Measurements from ENCODE around the gene TMEM63C.

TMEM63C gene

DNA sequence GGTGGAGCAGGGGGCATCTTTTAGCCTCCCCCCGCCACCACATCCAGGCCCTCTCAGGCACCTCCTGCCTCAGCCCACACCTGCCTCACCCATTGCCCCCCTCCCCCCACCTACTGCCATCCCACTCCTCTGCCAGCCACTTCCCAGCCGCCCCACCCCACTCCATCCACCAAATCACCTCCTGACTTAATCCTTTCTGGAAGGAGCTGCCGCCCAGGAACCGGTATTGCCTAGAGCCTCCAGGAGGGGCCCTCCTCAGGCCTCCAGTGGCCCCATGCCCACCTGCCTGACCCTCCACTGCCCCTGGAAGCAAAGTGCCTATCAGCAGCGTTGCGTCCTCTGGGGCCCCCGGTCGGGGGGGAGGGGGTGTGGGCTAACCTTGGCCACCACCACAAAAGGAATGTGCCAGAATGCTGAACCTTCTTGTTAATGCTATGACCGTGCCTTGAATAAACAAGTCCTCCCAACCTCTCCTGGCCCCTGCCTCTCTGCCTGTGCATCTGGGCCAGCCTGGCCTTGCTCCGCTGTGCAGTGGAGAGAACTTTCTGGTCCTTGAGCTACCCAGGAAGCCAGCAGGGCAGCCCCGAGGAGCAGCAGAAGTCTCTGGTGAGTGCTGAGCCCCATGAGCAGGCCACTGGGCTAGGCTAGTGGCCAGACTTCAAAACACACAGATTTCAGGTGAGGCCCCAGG, 77.6 kb downstream of the TMEM63C start:
- H3K4me2 ChIP-seq: peak overlapping the region; percentile 66; the same call in 1 of the 2 replicates
- H4K20me1 ChIP-seq: no peaks in the 10 kb centered on the region
- H3K4me3 ChIP-seq: no peak overlapping the region
- no peak overlapping the region for H3K27ac ChIP-seq
- no peak for TF ChIP-seq Cebpa-rat (IDR thresholded peaks at IDR 0.05)
- H3K27me3 ChIP-seq: no peaks in the 10 kb centered on the region
- peaks cover 31% of the 10 kb centered on the region for H3K36me3 ChIP-seq
- H3K9me3 ChIP-seq: no peaks in the 10 kb centered on the region
- H3K4me1 ChIP-seq: peaks cover 42% of the 10 kb centered on the region
- H3K9ac ChIP-seq: no peak overlapping the region

DNA sequence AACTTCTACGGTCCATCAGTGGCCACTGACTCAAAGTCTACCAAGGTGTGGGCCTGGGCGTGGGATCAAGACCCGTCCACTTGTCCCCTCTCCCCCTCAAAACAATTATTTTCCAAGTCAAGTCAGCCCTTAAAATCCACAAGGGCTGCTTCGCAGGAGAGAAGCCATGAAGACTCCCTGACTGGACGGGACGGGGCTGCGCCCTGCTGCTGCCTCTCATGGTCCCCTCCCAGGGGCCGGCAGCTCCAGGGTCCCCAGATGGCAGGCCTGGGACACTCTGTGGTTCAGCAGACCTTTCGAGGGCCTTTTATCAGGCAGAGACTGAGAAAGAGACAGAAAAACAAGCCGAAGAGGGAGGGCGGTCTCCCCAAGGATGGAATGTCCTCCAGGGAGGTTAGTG, 78.6 kb downstream of the TMEM63C start:
- peak overlapping the region; percentile 15; the same call in 1 of the 2 replicates for H3K9ac ChIP-seq
- H4K20me1 ChIP-seq: no peaks in the 10 kb centered on the region
- no peaks in the 10 kb centered on the region for H3K9me3 ChIP-seq
- TF ChIP-seq Cebpa-rat (IDR thresholded peaks at IDR 0.05): no peak
- H3K27ac ChIP-seq: peak overlapping the region; percentile 44; the same call in 1 of the 2 replicates
- H3K36me3 ChIP-seq: peaks cover 28% of the 10 kb centered on the region
- peaks cover 52% of the 10 kb centered on the region for H3K4me1 ChIP-seq
- H3K4me2 ChIP-seq: peak overlapping the region; percentile 66
- no peak overlapping the region for H3K4me3 ChIP-seq
- H3K27me3 ChIP-seq: no peaks in the 10 kb centered on the region

DNA sequence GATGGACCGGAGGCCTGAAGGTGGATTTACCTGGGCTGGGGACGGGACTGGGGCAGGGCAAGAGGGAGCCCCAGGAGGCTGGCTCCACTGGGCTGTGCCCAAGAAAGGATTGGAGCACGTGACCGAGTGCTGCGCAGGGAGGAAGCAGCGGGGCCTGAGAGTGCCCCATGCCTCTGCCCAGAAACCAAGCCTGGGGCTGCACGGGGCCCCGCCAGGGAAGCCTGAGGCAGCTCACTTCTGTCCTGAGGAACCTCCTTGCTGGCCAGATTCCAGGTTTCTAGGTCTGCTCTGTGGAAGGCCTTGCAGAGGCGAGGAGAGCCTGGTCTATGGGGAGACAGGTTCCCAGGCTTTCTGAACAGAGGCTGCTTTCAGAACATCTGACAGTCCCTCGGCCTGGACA, 79.0 kb downstream of the TMEM63C start:
- no peak for TF ChIP-seq Cebpa-rat (IDR thresholded peaks at IDR 0.05)
- H3K9me3 ChIP-seq: no peaks in the 10 kb centered on the region
- H3K9ac ChIP-seq: peak overlapping the region; percentile 15; the same call in 1 of the 2 replicates
- peak overlapping the region; percentile 44; the same call in 1 of the 2 replicates for H3K27ac ChIP-seq
- no peaks in the 10 kb centered on the region for H4K20me1 ChIP-seq
- H3K4me3 ChIP-seq: no peak overlapping the region
- peaks cover 24% of the 10 kb centered on the region for H3K36me3 ChIP-seq
- H3K4me1 ChIP-seq: peaks cover 56% of the 10 kb centered on the region
- H3K27me3 ChIP-seq: no peaks in the 10 kb centered on the region
- peak overlapping the region; percentile 66 for H3K4me2 ChIP-seq

DNA sequence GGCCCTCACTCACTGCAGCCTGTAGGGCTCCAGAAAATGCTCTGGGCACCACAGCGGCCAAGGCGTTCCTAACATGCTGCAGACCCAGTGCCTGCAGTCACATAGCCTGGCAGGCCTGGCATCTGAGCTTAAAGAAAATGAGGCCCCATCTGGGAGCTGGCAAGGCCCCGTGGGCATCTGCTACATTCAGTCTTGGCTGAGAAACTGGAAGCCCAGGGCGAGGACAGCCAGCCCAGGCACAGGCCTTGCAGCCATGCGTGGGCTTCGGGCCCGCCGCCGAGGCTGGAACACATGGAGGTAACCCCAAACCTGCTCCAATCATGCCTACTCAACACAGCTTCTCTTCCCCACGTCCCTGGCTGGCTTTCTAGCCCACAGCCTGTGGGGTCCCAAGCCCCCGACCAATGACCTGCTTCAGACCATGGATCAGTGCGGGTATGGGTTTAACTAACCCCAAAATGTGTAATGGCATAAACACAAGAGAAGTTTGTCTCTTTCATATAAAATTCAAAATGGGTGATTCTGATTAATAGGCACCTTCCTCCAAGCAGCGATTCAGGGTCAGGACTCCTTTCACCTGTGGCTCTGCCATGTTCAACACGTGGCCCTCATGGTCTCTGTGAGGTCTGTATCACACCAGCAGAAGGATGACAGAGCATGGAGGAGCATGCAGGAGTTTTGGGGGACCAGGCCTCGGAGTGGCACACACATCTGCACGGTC, 83.0 kb downstream of the TMEM63C start:
- no peak overlapping the region for H3K9ac ChIP-seq
- H3K27ac ChIP-seq: no peak overlapping the region; the same call in 1 of the 2 replicates
- no peaks in the 10 kb centered on the region for H3K36me3 ChIP-seq
- H4K20me1 ChIP-seq: no peaks in the 10 kb centered on the region
- H3K9me3 ChIP-seq: peaks cover 9% of the 10 kb centered on the region
- H3K27me3 ChIP-seq: peaks cover 22% of the 10 kb centered on the region
- peaks cover 82% of the 10 kb centered on the region for H3K4me1 ChIP-seq
- no peak overlapping the region for H3K4me3 ChIP-seq
- peak overlapping the region; percentile 84 for H3K4me2 ChIP-seq
- no peak for TF ChIP-seq Cebpa-rat (IDR thresholded peaks at IDR 0.05)

DNA sequence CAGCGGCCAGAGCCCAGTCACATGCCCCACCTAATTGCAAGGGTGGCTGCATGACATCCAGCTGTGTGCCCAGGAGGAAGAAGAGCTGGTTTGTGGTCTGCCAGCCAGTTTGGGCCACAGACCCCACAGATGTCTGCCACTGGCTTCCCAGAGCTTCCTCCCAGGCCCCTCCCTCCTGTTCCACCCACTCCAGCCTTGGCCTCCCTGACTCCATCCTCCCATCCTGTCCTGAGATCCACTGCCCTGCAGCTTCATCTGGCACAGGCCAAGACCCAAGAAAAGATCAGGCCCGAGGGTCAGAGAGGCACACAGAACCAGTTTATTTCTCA, 83.6 kb downstream of the TMEM63C start:
- TF ChIP-seq Cebpa-rat (IDR thresholded peaks at IDR 0.05): no peak
- H3K27ac ChIP-seq: peak overlapping the region; percentile 65
- peak overlapping the region; percentile 84 for H3K4me2 ChIP-seq
- no peaks in the 10 kb centered on the region; the same call in 1 of the 2 replicates for H4K20me1 ChIP-seq
- H3K9ac ChIP-seq: 0 out of 2 replicates have a peak overlapping the region, but pooled peaks have one; percentile 18
- H3K9me3 ChIP-seq: peaks cover 9% of the 10 kb centered on the region
- no peaks in the 10 kb centered on the region for H3K36me3 ChIP-seq
- no peak overlapping the region for H3K4me3 ChIP-seq
- peaks cover 82% of the 10 kb centered on the region for H3K4me1 ChIP-seq
- H3K27me3 ChIP-seq: peaks cover 28% of the 10 kb centered on the region

DNA sequence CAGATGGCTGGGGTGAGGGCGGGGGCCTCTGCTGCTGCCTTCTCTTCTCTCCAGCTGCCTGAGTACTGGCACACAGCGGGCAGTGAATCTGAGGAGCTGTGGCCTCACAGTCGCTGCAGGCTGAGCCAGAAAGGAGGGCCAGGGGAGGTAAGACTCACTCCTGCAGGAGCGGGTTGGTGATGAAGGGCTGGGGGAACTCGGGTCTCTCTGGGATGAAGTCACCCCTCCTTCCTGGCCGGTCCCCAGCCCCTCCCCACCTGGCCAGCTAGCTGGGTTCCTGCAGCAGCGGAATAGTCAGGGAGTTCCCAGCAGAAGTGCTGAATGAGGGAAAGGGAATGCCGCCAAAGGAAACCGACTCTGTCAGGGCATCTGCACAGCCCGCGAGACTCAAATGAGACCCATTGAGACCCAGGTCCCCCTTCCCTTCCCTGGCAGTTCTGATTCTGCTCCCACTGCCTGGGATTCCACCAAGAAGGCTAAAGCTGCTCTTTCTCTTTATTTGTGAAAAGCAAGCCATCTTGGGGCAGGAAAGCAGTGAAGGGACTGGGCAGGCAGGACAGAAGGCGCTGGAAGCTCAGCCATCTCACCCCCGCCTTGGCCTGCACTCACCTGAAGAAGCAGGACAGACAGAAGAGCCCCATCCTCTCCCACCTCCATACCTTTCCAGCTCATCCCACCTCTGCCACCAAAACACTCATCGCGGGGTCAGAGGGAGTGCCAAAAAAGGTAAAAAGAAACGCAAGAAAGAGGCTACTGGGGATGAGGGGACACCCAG, 84.2 kb downstream of the TMEM63C start:
- Histone ChIP-seq H3K4me1 (peaks cover 82% of the 10 kb centered on the region), H3K4me2 (peak overlapping the region; percentile 84), H3K27ac (peak overlapping the region; percentile 65), H3K9me3 (peaks cover 9% of the 10 kb centered on the region), H3K27me3 (peaks cover 34% of the 10 kb centered on the region), H3K4me3 (no peak overlapping the region), H3K36me3 (no peaks in the 10 kb centered on the region), H3K9ac (0 out of 2 replicates have a peak overlapping the region, but pooled peaks have one; percentile 18), H4K20me1 (peaks cover 6% of the 10 kb centered on the region; the same call in 1 of the 2 replicates)
- no peak for TF ChIP-seq Cebpa-rat (IDR thresholded peaks at IDR 0.05)

DNA sequence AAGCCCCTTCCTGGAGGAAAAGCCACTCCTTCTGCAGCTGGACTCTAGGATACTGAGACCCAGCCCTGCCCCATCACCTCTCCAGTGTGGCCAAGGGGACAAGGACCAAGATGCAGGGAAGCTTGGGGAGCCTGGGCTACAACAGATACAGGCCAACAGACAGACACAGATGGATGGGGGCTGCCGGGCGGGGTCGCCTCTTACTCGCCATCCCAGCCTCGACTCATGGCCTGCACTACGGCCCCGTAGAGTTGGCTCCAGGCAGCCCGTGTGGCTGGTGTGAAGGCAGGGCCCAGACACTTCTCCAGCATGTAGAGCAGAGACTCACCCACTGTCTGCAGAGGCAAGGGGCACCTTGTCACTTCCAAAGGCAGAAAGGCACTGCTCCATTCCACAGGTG, 84.7 kb downstream of the TMEM63C start:
- peaks cover 82% of the 10 kb centered on the region for H3K4me1 ChIP-seq
- H3K36me3 ChIP-seq: no peaks in the 10 kb centered on the region
- H3K4me2 ChIP-seq: peak overlapping the region; percentile 84
- TF ChIP-seq Cebpa-rat (IDR thresholded peaks at IDR 0.05): no peak
- no peak overlapping the region for H3K4me3 ChIP-seq
- peaks cover 12% of the 10 kb centered on the region; the same call in 1 of the 2 replicates for H4K20me1 ChIP-seq
- H3K9ac ChIP-seq: no peak overlapping the region
- peaks cover 9% of the 10 kb centered on the region for H3K9me3 ChIP-seq
- H3K27ac ChIP-seq: no peak overlapping the region
- H3K27me3 ChIP-seq: peaks cover 39% of the 10 kb centered on the region

DNA sequence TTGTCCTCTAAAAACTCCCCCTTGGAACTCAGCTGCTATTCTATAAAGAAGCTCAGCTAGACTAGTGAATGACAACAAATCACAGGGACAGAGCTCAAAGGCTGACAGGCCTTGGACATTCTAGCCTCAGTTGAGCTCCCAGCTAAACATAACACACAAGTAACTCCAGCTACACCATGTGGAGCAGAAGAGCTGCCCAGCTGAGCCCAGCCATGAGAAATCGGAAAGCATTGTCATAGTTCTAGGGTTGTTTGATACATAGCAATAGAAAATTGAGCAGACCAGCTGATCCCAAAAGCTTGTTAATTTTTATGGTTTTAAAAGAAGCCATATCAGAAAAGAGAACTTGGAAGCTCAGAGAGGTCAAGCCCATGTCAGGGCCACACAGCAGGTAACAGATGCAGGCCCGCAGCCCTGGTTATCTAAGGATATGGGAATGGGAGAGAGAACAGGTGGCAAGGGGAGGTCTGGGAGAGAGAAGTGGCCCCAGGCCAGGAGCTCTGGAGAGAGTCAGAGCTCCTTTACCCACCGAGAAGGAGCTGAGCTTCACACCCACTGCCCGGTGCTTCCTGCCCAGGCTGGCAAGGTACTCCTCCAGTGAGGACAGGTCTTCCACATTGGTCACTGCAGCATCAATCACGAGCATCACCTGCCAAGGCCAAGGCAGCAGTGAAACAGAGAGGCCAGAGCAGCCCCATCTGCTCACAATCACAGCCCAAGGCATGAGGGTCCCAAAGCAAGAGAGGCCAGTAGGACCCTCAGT, 86.5 kb downstream of the TMEM63C start:
- no peaks in the 10 kb centered on the region for H3K36me3 ChIP-seq
- H3K9me3 ChIP-seq: peaks cover 9% of the 10 kb centered on the region
- no peak overlapping the region for H3K9ac ChIP-seq
- no peak for TF ChIP-seq Cebpa-rat (IDR thresholded peaks at IDR 0.05)
- no peak overlapping the region for H3K4me3 ChIP-seq
- peaks cover 55% of the 10 kb centered on the region for H3K27me3 ChIP-seq
- H3K4me1 ChIP-seq: peaks cover 77% of the 10 kb centered on the region
- H3K27ac ChIP-seq: no peak overlapping the region
- peaks cover 12% of the 10 kb centered on the region; the same call in 1 of the 2 replicates for H4K20me1 ChIP-seq
- H3K4me2 ChIP-seq: peak overlapping the region; percentile 65; the same call in 1 of the 2 replicates
